Lung (tissue), 12 donors: ENCODE data around the gene NIPAL4. TPM values are rescaled to one million over a fixed set of nuclear protein-coding genes. Genes with fewer than 3 reads are reported as not detected.

Experiments used
- ATAC-seq: fragments of 200-7000 bp; cut with Tn5 transposase; one replicate; pipeline ENCODE4 v1.9.1; 2020; ENCODE audit warnings: moderate number of reproducible peaks; ENCODE audit not compliant: insufficient read depth, low FRiP score
- DNase-seq, 3 donors: peaks; one replicate each; pipeline ENCODE4 v3.0.0-alpha.2; 2013 to 2017
- H3K27ac ChIP-seq, 2 donors: one replicate each; pipeline ENCODE4 v1.5.1; 2013; ENCODE audit warnings: mild to moderate bottlenecking in 2 of 2, moderate library complexity in 2 of 2, control low read depth in 1 of 2, inconsistent platforms in 1 of 2, low read depth in 1 of 2, low read length in 1 of 2
- H3K27me3 ChIP-seq, 3 donors: one replicate each; pipeline ENCODE4 v1.5.1; 2013; ENCODE audit warnings: low read length in 2 of 3; ENCODE audit not compliant: control insufficient read depth in 3 of 3, insufficient read depth in 3 of 3
- H3K36me3 ChIP-seq, 4 donors: one replicate each; pipeline ENCODE4 v1.5.1; 2013; ENCODE audit warnings: low read length in 4 of 4, mild to moderate bottlenecking in 1 of 4, moderate library complexity in 1 of 4; ENCODE audit not compliant: control insufficient read depth in 4 of 4, insufficient read depth in 4 of 4
- H3K4me1 ChIP-seq, 5 donors: one replicate each; pipeline ENCODE4 v1.5.1; 2013; ENCODE audit warnings: low read length in 5 of 5, mild to moderate bottlenecking in 2 of 5, moderate library complexity in 1 of 5; ENCODE audit not compliant: control insufficient read depth in 5 of 5, insufficient read depth in 5 of 5
- H3K4me3 ChIP-seq: one replicate; pipeline ENCODE4 v1.5.1; 2013; ENCODE audit warnings: mild to moderate bottlenecking, control low read depth, moderate library complexity
- H3K9ac ChIP-seq, 2 donors: one replicate each; pipeline ENCODE4 v1.5.1; 2013; ENCODE audit warnings: low read length in 2 of 2, control low read depth in 1 of 2; ENCODE audit not compliant: insufficient read depth in 1 of 2
- H3K9me3 ChIP-seq, 4 donors: one replicate each; pipeline ENCODE4 v1.5.1; 2013; ENCODE audit warnings: low read length in 3 of 4, mild to moderate bottlenecking in 1 of 4, moderate library complexity in 1 of 4; ENCODE audit not compliant: control insufficient read depth in 4 of 4, insufficient read depth in 3 of 4
- WGBS, 2 donors: extraction: QIAGEN DNeasy Blood & Tissue Kit; methylation state at CpG; one replicate each; pipeline ENCODE4 v1.1.7; 2013; 5-methylcytosine and 5-hydroxymethylcytosine counted together
- polyA plus RNA-seq, 2 donors: library from polyadenylated mRNA; stranded (reverse); fragments of 200-250 nt; gene quantifications; one replicate each; pipeline ENCODE4 v1.2.1, GENCODE V29; 2013
- total RNA-seq, 2 donors: library from RNA; depleted of rRNA in 1 of 2; stranded (reverse); fragments of >200 nt in 1 of 2; gene quantifications; one replicate each; pipeline ENCODE4 v1.2.1, GENCODE V29; 2014 to 2021
- TF ChIP-seq, protein P1 (sequence below): IDR thresholded peaks from 2 replicates; pipeline ENCODE4 v1.5.1; 2012; ENCODE audit warnings: mild to moderate bottlenecking; ENCODE audit errors: control extremely low read depth, extremely low read depth
- donor health status: control.
- donor health status: control.
- donor health status: Bipolar disorder and iron deficiency.
- donor health status: healthy.
- donor health status: DM: yes; HTN: yes; CAD: no.

Gene NIPAL4
- total and polyA plus RNA-seq, 4 donors, result 0.04 to 1.7 (median 0.36) TPM

DNA sequence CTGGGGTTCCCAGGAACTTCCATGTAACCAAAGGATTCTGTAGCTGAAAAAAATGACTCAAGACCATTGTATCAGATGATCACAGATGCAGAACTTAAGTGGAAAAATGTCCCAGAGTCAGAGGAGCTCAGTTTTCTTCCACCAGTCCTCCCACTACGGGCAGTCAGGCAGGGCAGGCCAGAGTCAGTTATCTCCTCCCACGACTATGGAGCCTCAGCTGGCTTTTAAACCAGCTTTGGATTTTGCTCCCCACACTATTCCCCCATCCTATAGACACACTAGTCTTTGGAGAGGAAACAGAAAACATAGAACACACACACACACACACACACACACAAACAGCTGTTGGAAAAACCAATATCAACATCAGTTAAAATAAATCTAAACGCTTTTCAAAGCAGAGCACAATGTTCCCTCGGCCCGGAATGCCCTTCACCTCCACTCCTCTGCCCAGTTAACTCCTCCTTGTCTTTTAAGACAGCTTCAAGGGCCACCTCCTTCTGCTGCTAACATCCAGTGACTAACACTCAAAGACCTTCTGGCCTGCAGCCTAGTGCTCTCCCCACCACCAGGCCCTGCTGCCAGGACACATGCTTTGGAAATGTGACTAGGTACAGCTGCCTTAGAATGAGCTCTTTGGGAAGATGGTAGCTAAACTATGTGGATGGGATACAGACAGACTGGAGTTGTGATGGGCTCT lies 56.8 kb downstream of the NIPAL4 start:
- peak overlapping the region; percentile 82 to 93 for H3K27ac ChIP-seq
- no peaks in the 10 kb centered on the region for H3K27me3 ChIP-seq
- peaks cover 0 to 22% (median 13%) of the 10 kb centered on the region in 5 donors for H3K4me1 ChIP-seq
- WGBS, 2 donors, result 46 to 60% methylated on average over 5 of the region's 5 CpGs
- H3K9me3 ChIP-seq, result no peaks in the 10 kb centered on the region
- no peak overlapping the region for H3K9ac ChIP-seq
- DNase-seq, result peak; percentile 56 to 78 (median 60)
- H3K4me3 ChIP-seq, result no peak overlapping the region
- ATAC-seq, result no peak
- H3K36me3 ChIP-seq, result peaks cover 0 to 5% (median under 1%) of the 10 kb centered on the region in 4 donors
- TF ChIP-seq, protein P1, sequence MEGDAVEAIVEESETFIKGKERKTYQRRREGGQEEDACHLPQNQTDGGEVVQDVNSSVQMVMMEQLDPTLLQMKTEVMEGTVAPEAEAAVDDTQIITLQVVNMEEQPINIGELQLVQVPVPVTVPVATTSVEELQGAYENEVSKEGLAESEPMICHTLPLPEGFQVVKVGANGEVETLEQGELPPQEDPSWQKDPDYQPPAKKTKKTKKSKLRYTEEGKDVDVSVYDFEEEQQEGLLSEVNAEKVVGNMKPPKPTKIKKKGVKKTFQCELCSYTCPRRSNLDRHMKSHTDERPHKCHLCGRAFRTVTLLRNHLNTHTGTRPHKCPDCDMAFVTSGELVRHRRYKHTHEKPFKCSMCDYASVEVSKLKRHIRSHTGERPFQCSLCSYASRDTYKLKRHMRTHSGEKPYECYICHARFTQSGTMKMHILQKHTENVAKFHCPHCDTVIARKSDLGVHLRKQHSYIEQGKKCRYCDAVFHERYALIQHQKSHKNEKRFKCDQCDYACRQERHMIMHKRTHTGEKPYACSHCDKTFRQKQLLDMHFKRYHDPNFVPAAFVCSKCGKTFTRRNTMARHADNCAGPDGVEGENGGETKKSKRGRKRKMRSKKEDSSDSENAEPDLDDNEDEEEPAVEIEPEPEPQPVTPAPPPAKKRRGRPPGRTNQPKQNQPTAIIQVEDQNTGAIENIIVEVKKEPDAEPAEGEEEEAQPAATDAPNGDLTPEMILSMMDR, result no peak

DNA sequence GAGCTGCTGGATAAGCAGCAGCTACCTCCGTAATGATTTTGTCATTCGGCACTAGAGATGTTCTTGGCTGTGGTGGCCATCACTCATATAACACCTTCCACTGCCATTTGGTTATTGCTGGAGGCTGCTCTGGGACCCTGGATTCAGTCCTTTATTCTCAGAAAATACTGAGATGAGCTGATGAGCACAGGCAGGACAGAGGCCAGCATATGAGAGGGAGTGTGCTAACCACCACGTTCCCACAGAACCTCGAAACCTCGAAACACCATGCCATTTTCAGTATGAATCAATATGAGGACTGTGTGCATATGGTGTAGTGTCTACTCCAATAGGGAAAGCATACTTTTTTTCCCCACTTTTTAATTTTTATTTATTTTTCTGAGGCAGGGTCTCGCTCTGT lies 59.0 kb downstream of the NIPAL4 start:
- ATAC-seq (no peak), DNase-seq (peak in 1 of 3 donors; percentile 34)
- WGBS, 2 donors, result 83 to 84% methylated on average over 6 of the region's 6 CpGs
- no peaks in the 10 kb centered on the region for H3K9me3 ChIP-seq
- no peak overlapping the region for H3K9ac ChIP-seq
- H3K27ac ChIP-seq, result peak overlapping the region in 1 of 2 donors; percentile 17
- H3K36me3 ChIP-seq, result peaks cover 0 to 5% (median 0%) of the 10 kb centered on the region in 4 donors
- no peaks in the 10 kb centered on the region for H3K27me3 ChIP-seq
- TF ChIP-seq, protein P1, result no peak
- peaks cover 0 to 19% (median 12%) of the 10 kb centered on the region in 5 donors for H3K4me1 ChIP-seq
- no peak overlapping the region for H3K4me3 ChIP-seq

GRCh38 chr5:157519579-157520253 lies 59.7 kb downstream of the NIPAL4 start:
- Histone ChIP-seq H3K9ac (no peak overlapping the region), H3K27me3 (no peaks in the 10 kb centered on the region), H3K27ac (no peak overlapping the region), H3K9me3 (no peaks in the 10 kb centered on the region), H3K4me3 (no peak overlapping the region), H3K4me1 (peaks cover 0 to 19% (median 14%) of the 10 kb centered on the region in 5 donors), H3K36me3 (peaks cover 0 to 5% (median 0%) of the 10 kb centered on the region in 4 donors)
- TF ChIP-seq, protein P1, result no peak
- WGBS, 2 donors, result 87 to 89% methylated on average over 9 of the region's 9 CpGs
- no peak for ATAC-seq
- no peak for DNase-seq
